SK-N-SH (cell line): ENCODE measurements around the gene WBP1L. TPM values are rescaled to one million over a fixed set of nuclear protein-coding genes. Genes with fewer than 3 reads are reported as not detected.

Source experiments
- CTCF ChIA-PET: fragments of 300-600, 350-600 bp; formaldehyde crosslinking; extraction: SDS; loops from one replicate; lab custom pipeline; 2021; lab: Yijun Ruan, JAX
- POLR2A ChIA-PET: fragments of 350-600 bp; sonication (Branson Sonifier 250); formaldehyde crosslinking; extraction: SDS; loops from one replicate; lab custom pipeline; 2020; ENCODE audit warnings: antibody characterized with exemption, inconsistent platforms; lab: Yijun Ruan, JAX
- DNase-seq: peaks from one replicate; pipeline ENCODE4 v3.0.0; 2012
- H2AFZ ChIP-seq: fragments of 200-600 bp; sonication (generic); 2 replicates; pipeline ENCODE4 v1.8.1; 2016; ENCODE audit warnings: antibody characterized with exemption, mild to moderate bottlenecking, low read depth
- H3F3A ChIP-seq: fragments of 200-600 bp; sonication (generic); replicated peaks from 2 replicates; pipeline ENCODE3; 2016; ENCODE audit warnings: antibody characterized with exemption, mild to moderate bottlenecking; ENCODE audit not compliant: insufficient read depth
- H3K27ac ChIP-seq, 2 experiments: fragments of 200-500 bp in 1 of 2; fragments of 200-600 bp in 1 of 2; sonication (Bioruptor generic) in 1 of 2; sonication (generic), shearing (Covaris generic) in 1 of 2; 2 replicates each; pipeline versions ENCODE4 v1.5.1 to v1.6.1; 2014 to 2016; ENCODE audit warnings: low read depth in 2 of 2, inconsistent platforms in 1 of 2, low read length in 1 of 2, mild to moderate bottlenecking in 1 of 2, mixed read lengths in 1 of 2
- H3K27me3 ChIP-seq: fragments of 200-600 bp; sonication (generic), shearing (Covaris generic); 2 replicates; pipeline ENCODE4 v1.6.1; 2016; ENCODE audit warnings: mixed run types; ENCODE audit not compliant: insufficient read depth
- H3K36me3 ChIP-seq, 2 experiments: fragments of 200-500 bp in 1 of 2; fragments of 200-600 bp in 1 of 2; sonication (Bioruptor generic) in 1 of 2; sonication (generic) in 1 of 2; replicated peaks in 1 of 2; 2 replicates each; pipeline versions ENCODE3 to v1.5.1; 2014 to 2016; ENCODE audit warnings: low read length in 1 of 2, mild to moderate bottlenecking in 1 of 2; ENCODE audit not compliant: insufficient read depth in 2 of 2, control insufficient read depth in 1 of 2
- H3K4me1 ChIP-seq, 2 experiments: fragments of 200-500 bp in 1 of 2; fragments of 200-600 bp in 1 of 2; sonication (Bioruptor generic) in 1 of 2; sonication (generic), shearing (Covaris generic) in 1 of 2; 2 replicates each; pipeline versions ENCODE4 v1.5.1 to v1.6.1; 2014 to 2016; ENCODE audit warnings: low read depth in 1 of 2, low read length in 1 of 2, mixed run types in 1 of 2; ENCODE audit not compliant: insufficient read depth in 2 of 2, control insufficient read depth in 1 of 2
- H3K4me2 ChIP-seq: fragments of 200-600 bp; sonication (generic), shearing (Covaris generic); 2 replicates; pipeline ENCODE4 v1.6.1; 2017; ENCODE audit warnings: mixed run types
- H3K4me3 ChIP-seq, 2 experiments: fragments of 200-500 bp in 1 of 2; fragments of 200-600 bp in 1 of 2; sonication (Bioruptor generic) in 1 of 2; sonication (generic), shearing (Covaris generic) in 1 of 2; 2 replicates each; pipeline versions ENCODE4 v1.5.1 to v1.8.1; 2014 to 2016; ENCODE audit warnings: low read depth in 2 of 2, inconsistent platforms in 1 of 2, low read length in 1 of 2, mild to moderate bottlenecking in 1 of 2, mixed read lengths in 1 of 2, moderate library complexity in 1 of 2
- H3K79me2 ChIP-seq: fragments of 200-600 bp; sonication (generic); 2 replicates; pipeline ENCODE4 v1.8.1; 2017; ENCODE audit warnings: mild to moderate bottlenecking; ENCODE audit not compliant: insufficient read depth
- H3K9ac ChIP-seq: fragments of 200-600 bp; sonication (generic); 2 replicates; pipeline ENCODE4 v1.6.1; 2017; ENCODE audit warnings: mixed run types
- H3K9me2 ChIP-seq: fragments of 200-600 bp; sonication (generic); 2 replicates; pipeline ENCODE4 v1.6.1; 2017; ENCODE audit warnings: mixed run types
- H3K9me3 ChIP-seq: fragments of 200-600 bp; sonication (generic); 2 replicates; pipeline ENCODE4 v1.6.1; 2017; ENCODE audit warnings: mixed run types, mild to moderate bottlenecking, moderate library complexity
- H4K20me1 ChIP-seq: fragments of 200-600 bp; sonication (generic); 2 replicates; pipeline ENCODE4 v1.6.1; 2017; ENCODE audit warnings: mild to moderate bottlenecking, mixed run types; ENCODE audit not compliant: insufficient read depth
- CHD2 ChIP-seq: fragments of 150-350 bp; IDR thresholded peaks from 2 replicates; pipeline ENCODE4 v1.6.1; 2018; ENCODE audit warnings: low read length; ENCODE audit not compliant: partially characterized antibody
- ELF1 ChIP-seq: IDR thresholded peaks from 2 replicates; pipeline ENCODE4 v1.4.0; 2012
- EP300 ChIP-seq, 2 experiments: IDR thresholded peaks; 2 replicates each; pipeline versions ENCODE4 v1.4.0 to v1.6.1; 2012; ENCODE audit warnings: borderline replicate concordance in 1 of 2, low read depth in 1 of 2, low read length in 1 of 2
- FOSL2 ChIP-seq: IDR thresholded peaks from 2 replicates; pipeline ENCODE4 v1.4.0; 2012; ENCODE audit warnings: low read depth, mild to moderate bottlenecking, moderate library complexity, borderline replicate concordance
- NFIC ChIP-seq: IDR thresholded peaks from 2 replicates; pipeline ENCODE4 v1.4.0; 2012; ENCODE audit warnings: borderline replicate concordance
- NRF1 ChIP-seq: IDR thresholded peaks from 2 replicates; pipeline ENCODE4 v1.6.1; 2012; ENCODE audit warnings: low read depth, mild to moderate bottlenecking, low read length
- POLR2AphosphoS5 ChIP-seq: IDR thresholded peaks from 2 replicates; pipeline ENCODE4 v1.6.1; 2012; ENCODE audit warnings: low read depth, low read length
- RAD21 ChIP-seq: IDR thresholded peaks from 2 replicates; pipeline ENCODE4 v1.6.1; 2012; ENCODE audit warnings: mild to moderate bottlenecking, low read length
- RCOR1 ChIP-seq: fragments of 150-350 bp; IDR thresholded peaks from 2 replicates; pipeline ENCODE4 v1.6.1; 2017; ENCODE audit warnings: antibody characterized with exemption, low read length
- RFX5 ChIP-seq: IDR thresholded peaks from 2 replicates; pipeline ENCODE4 v1.6.1; 2012; ENCODE audit warnings: mild to moderate bottlenecking, improper control_type of control experiment, low read length
- RXRA ChIP-seq: IDR thresholded peaks from 2 replicates; pipeline ENCODE4 v1.4.0; 2012; ENCODE audit warnings: low read depth, mild to moderate bottlenecking, borderline replicate concordance
- SMC3 ChIP-seq: IDR thresholded peaks from 2 replicates; pipeline ENCODE4 v1.6.1; 2012; ENCODE audit warnings: low read depth, low read length, improper control_type of control experiment
- TAF1 ChIP-seq: IDR thresholded peaks from 2 replicates; pipeline ENCODE4 v1.6.1; 2012; ENCODE audit warnings: low read depth, mild to moderate bottlenecking, low read length, moderate library complexity, borderline replicate concordance
- TCF12 ChIP-seq: IDR thresholded peaks from 2 replicates; pipeline ENCODE4 v1.4.0; 2012
- WGBS: methylation state at CpG from one replicate; pipeline ENCODE4 v1.1.6; 2017; ENCODE audit warnings: low lambda C conversion rate; 5-methylcytosine and 5-hydroxymethylcytosine counted together
- polyA plus RNA-seq, 3 experiments: library from polyadenylated mRNA; depleted of rRNA; stranded (reverse); fragments of >200 nt; gene quantifications; 2 replicates each; pipeline ENCODE4 v1.2.3, GENCODE V29; 2012
- TF ChIP-seq, protein P1 (sequence below): IDR thresholded peaks from 2 replicates; pipeline ENCODE4 v1.6.1; 2012; ENCODE audit warnings: mild to moderate bottlenecking, low read depth, low read length, moderate library complexity
- TF ChIP-seq, protein P2 (sequence below): IDR thresholded peaks from 2 replicates; pipeline ENCODE4 v1.4.0; 2012; ENCODE audit warnings: low read depth, borderline replicate concordance
- TF ChIP-seq, protein P3 (sequence below): fragments of 150-350 bp; IDR thresholded peaks from 2 replicates; pipeline ENCODE4 v1.6.1; 2017; ENCODE audit warnings: antibody characterized with exemption, low read length, low read depth, borderline replicate concordance
- TF ChIP-seq, protein P4 (sequence below): IDR thresholded peaks from 2 replicates; pipeline ENCODE4 v1.4.0; 2012; ENCODE audit warnings: low read depth, borderline replicate concordance
- TF ChIP-seq, protein P5 (sequence below): fragments of 150-350 bp; IDR thresholded peaks from 2 replicates; pipeline ENCODE4 v1.6.1; 2016; ENCODE audit warnings: mild to moderate bottlenecking, low read depth, low read length
- TF ChIP-seq, protein P6 (sequence below): IDR thresholded peaks from 2 replicates; pipeline ENCODE4 v1.4.0; 2012; ENCODE audit warnings: low read depth

Gene WBP1L
- polyA plus RNA-seq, 1 of the 3 experiments (the other 2 are of a cell fraction): 22.8 TPM

DNA sequence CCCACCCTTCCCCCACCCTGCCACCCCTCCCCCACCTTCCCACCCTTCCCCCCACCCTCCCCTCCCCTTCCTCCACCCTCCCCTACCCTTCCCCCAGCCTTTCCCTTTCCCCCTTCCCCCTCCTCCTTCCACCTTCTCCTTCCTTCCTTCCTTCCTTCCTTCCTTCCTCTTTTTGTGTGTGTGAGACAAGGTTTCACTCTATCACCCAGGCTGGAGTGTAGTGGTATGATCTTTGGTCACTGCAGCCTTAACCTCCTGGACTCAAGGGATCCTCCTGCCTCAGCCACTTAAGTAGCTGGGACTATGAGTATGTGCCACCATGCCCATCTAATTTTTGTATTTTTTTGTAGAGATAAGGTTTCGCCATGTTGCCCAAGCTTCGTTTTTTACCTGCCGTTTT is 58.2 kb downstream of the WBP1L start:
- H3K4me3 ChIP-seq: no peak overlapping the region
- TF ChIP-seq RXRA (no peak), FOSL2 (no peak), SMC3 (no peak), POLR2AphosphoS5 (no peak), TAF1 (no peak), RFX5 (no peak), NFIC (no peak), RAD21 (no peak), NRF1 (no peak), TCF12 (no peak), CHD2 (no peak), ELF1 (no peak), EP300 (IDR thresholded peaks at IDR 0.05; ENCODE audit: borderline replicate concordance in 1 of 2, low read depth in 1 of 2, low read length in 1 of 2) (no peak), RCOR1 (no peak)
- TF ChIP-seq, protein P1, sequence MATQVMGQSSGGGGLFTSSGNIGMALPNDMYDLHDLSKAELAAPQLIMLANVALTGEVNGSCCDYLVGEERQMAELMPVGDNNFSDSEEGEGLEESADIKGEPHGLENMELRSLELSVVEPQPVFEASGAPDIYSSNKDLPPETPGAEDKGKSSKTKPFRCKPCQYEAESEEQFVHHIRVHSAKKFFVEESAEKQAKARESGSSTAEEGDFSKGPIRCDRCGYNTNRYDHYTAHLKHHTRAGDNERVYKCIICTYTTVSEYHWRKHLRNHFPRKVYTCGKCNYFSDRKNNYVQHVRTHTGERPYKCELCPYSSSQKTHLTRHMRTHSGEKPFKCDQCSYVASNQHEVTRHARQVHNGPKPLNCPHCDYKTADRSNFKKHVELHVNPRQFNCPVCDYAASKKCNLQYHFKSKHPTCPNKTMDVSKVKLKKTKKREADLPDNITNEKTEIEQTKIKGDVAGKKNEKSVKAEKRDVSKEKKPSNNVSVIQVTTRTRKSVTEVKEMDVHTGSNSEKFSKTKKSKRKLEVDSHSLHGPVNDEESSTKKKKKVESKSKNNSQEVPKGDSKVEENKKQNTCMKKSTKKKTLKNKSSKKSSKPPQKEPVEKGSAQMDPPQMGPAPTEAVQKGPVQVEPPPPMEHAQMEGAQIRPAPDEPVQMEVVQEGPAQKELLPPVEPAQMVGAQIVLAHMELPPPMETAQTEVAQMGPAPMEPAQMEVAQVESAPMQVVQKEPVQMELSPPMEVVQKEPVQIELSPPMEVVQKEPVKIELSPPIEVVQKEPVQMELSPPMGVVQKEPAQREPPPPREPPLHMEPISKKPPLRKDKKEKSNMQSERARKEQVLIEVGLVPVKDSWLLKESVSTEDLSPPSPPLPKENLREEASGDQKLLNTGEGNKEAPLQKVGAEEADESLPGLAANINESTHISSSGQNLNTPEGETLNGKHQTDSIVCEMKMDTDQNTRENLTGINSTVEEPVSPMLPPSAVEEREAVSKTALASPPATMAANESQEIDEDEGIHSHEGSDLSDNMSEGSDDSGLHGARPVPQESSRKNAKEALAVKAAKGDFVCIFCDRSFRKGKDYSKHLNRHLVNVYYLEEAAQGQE: no peak
- TF ChIP-seq, protein P2, sequence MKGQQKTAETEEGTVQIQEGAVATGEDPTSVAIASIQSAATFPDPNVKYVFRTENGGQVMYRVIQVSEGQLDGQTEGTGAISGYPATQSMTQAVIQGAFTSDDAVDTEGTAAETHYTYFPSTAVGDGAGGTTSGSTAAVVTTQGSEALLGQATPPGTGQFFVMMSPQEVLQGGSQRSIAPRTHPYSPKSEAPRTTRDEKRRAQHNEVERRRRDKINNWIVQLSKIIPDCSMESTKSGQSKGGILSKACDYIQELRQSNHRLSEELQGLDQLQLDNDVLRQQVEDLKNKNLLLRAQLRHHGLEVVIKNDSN: no peak
- TF ChIP-seq, protein P3, sequence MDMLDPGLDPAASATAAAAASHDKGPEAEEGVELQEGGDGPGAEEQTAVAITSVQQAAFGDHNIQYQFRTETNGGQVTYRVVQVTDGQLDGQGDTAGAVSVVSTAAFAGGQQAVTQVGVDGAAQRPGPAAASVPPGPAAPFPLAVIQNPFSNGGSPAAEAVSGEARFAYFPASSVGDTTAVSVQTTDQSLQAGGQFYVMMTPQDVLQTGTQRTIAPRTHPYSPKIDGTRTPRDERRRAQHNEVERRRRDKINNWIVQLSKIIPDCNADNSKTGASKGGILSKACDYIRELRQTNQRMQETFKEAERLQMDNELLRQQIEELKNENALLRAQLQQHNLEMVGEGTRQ: no peak
- TF ChIP-seq, protein P4, sequence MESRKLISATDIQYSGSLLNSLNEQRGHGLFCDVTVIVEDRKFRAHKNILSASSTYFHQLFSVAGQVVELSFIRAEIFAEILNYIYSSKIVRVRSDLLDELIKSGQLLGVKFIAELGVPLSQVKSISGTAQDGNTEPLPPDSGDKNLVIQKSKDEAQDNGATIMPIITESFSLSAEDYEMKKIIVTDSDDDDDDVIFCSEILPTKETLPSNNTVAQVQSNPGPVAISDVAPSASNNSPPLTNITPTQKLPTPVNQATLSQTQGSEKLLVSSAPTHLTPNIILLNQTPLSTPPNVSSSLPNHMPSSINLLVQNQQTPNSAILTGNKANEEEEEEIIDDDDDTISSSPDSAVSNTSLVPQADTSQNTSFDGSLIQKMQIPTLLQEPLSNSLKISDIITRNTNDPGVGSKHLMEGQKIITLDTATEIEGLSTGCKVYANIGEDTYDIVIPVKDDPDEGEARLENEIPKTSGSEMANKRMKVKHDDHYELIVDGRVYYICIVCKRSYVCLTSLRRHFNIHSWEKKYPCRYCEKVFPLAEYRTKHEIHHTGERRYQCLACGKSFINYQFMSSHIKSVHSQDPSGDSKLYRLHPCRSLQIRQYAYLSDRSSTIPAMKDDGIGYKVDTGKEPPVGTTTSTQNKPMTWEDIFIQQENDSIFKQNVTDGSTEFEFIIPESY: no peak
- TF ChIP-seq, protein P5, sequence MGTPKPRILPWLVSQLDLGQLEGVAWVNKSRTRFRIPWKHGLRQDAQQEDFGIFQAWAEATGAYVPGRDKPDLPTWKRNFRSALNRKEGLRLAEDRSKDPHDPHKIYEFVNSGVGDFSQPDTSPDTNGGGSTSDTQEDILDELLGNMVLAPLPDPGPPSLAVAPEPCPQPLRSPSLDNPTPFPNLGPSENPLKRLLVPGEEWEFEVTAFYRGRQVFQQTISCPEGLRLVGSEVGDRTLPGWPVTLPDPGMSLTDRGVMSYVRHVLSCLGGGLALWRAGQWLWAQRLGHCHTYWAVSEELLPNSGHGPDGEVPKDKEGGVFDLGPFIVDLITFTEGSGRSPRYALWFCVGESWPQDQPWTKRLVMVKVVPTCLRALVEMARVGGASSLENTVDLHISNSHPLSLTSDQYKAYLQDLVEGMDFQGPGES: no peak
- TF ChIP-seq, protein P6, sequence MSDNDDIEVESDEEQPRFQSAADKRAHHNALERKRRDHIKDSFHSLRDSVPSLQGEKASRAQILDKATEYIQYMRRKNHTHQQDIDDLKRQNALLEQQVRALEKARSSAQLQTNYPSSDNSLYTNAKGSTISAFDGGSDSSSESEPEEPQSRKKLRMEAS: no peak
- WGBS: 63% methylated on average over 3 of the region's 3 CpGs
- 0 out of 2 replicates have a peak overlapping the region, but pooled peaks have one; percentile 17 for H3K4me2 ChIP-seq
- ChIA-PET CTCF (interaction anchor here (2.6 kb wide), 1 partner anchor 33 kb away, joined by 6 read pairs; no protein-coding TSS in a partner anchor), POLR2A (no interaction called here)
- H3K36me3 ChIP-seq: peaks cover 14 to 20% of the 10 kb centered on the region in 2 experiments
- H3K79me2 ChIP-seq: peaks cover 10% of the 10 kb centered on the region
- no peaks in the 10 kb centered on the region for H3K9me2 ChIP-seq
- peak overlapping the region in 1 of 2 experiments; percentile 82; a peak in 1 of 4 replicates for H3K27ac ChIP-seq
- peaks cover 17% of the 10 kb centered on the region for H3F3A ChIP-seq
- H3K9me3 ChIP-seq: no peaks in the 10 kb centered on the region; the same call in 1 of the 2 replicates
- H2AFZ ChIP-seq: no peak overlapping the region
- H3K4me1 ChIP-seq: peaks cover 5 to 18% of the 10 kb centered on the region in 2 experiments; a peak in 3 of 4 replicates
- no peaks in the 10 kb centered on the region for H3K27me3 ChIP-seq
- no peak for DNase-seq
- no peak overlapping the region for H3K9ac ChIP-seq
- H4K20me1 ChIP-seq: no peaks in the 10 kb centered on the region
